Loucy (cell line): ENCODE measurements around the gene CD109.

Experiments used
- H2AFZ ChIP-seq: fragments of 200-600 bp; sonication (generic); 2 replicates; pipeline ENCODE4 v1.6.0; 2016; ENCODE audit warnings: antibody characterized with exemption, mild to moderate bottlenecking, low read length, moderate library complexity
- H3F3A ChIP-seq: fragments of 200-600 bp; 2 replicates; pipeline ENCODE4 v1.6.0; 2016; ENCODE audit warnings: antibody characterized with exemption, low read depth, mild to moderate bottlenecking
- H3K27me3 ChIP-seq: fragments of 200-600 bp; sonication (generic); 2 replicates; pipeline ENCODE4 v1.6.1; 2014; ENCODE audit warnings: low read length, mild to moderate bottlenecking; ENCODE audit not compliant: insufficient read depth, poor library complexity, severe bottlenecking
- H3K36me3 ChIP-seq: fragments of 200-600 bp; sonication (generic); 2 replicates; pipeline ENCODE4 v1.6.1; 2016; ENCODE audit warnings: low read length; ENCODE audit not compliant: insufficient read depth
- H3K4me1 ChIP-seq: fragments of 200-600 bp; sonication (generic); 2 replicates; pipeline ENCODE4 v1.5.1; 2014; ENCODE audit warnings: low read length, mild to moderate bottlenecking; ENCODE audit not compliant: insufficient read depth, poor library complexity, severe bottlenecking
- H3K4me2 ChIP-seq: fragments of 200-600 bp; sonication (generic); 2 replicates; pipeline ENCODE4 v1.6.0; 2014; ENCODE audit warnings: antibody characterized with exemption, low read length, low read depth, mild to moderate bottlenecking; ENCODE audit not compliant: poor library complexity, severe bottlenecking
- H3K4me3 ChIP-seq: fragments of 200-600 bp; sonication (generic); 2 replicates; pipeline ENCODE4 v1.5.1; 2014; ENCODE audit warnings: low read length, mild to moderate bottlenecking, mixed read lengths; ENCODE audit not compliant: poor library complexity, severe bottlenecking
- H3K79me2 ChIP-seq: fragments of 200-600 bp; sonication (generic); 2 replicates; pipeline ENCODE4 v1.6.1; 2014; ENCODE audit warnings: low read length; ENCODE audit not compliant: insufficient read depth
- H3K9ac ChIP-seq: fragments of 200-600 bp; sonication (generic); 2 replicates; pipeline ENCODE4 v1.6.0; 2014; ENCODE audit warnings: mild to moderate bottlenecking, low read depth, low read length, moderate library complexity; ENCODE audit not compliant: poor library complexity, severe bottlenecking
- H3K9me2 ChIP-seq: fragments of 200-600 bp; sonication (generic); replicated peaks from 2 replicates; pipeline ENCODE4 v1.6.1; 2016; ENCODE audit warnings: low read depth, low read length, mixed read lengths
- H3K9me3 ChIP-seq: fragments of 200-600 bp; sonication (generic); 2 replicates; pipeline ENCODE4 v1.6.1; 2014; ENCODE audit warnings: mild to moderate bottlenecking, antibody characterized with exemption, low read length, low read depth; ENCODE audit not compliant: insufficient read depth
- H4K20me1 ChIP-seq: fragments of 200-600 bp; sonication (generic); 2 replicates; pipeline ENCODE4 v1.6.0; 2014; ENCODE audit warnings: antibody characterized with exemption, low read length, mild to moderate bottlenecking; ENCODE audit not compliant: insufficient read depth, poor library complexity, severe bottlenecking
- CTCF ChIP-seq: fragments of 200-600 bp; sonication (generic); conservative IDR thresholded peaks from 2 replicates; pipeline ENCODE4 v1.5.1; 2014; ENCODE audit warnings: mild to moderate bottlenecking, antibody characterized with exemption, low read length
- EZH2phosphoT487 ChIP-seq: fragments of 200-600 bp; IDR thresholded peaks from 2 replicates; pipeline ENCODE4 v1.6.1; 2018; ENCODE audit warnings: antibody characterized with exemption, mild to moderate bottlenecking, moderate library complexity, borderline replicate concordance

Gene CD109

DNA sequence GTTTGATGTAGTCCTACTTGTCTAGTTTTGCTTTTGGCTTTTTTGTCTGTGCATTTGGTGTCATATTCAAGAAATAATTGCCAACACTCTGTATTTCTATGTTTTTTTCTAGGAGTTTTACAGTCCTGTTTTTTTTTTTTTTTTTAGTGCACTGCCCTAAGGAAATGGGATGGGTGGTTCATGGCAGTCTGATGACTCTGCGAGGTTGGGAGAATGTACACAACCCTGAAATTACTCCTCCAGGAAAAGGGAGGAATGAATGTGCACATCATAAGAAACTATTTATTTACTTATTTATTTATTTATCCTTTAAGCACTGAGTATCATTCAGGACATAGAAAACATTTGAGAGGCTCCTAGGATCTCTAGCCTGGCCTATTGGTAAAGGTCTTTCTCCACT lies 27.0 kb upstream of the CD109 start:
- TF ChIP-seq EZH2phosphoT487 (no peak), CTCF (no peak)
- no peak overlapping the region for H3K4me3 ChIP-seq
- no peaks in the 10 kb centered on the region for H3K9me3 ChIP-seq
- H3K79me2 ChIP-seq, result no peaks in the 10 kb centered on the region
- H3K9me2 ChIP-seq, result no peaks in the 10 kb centered on the region
- no peaks in the 10 kb centered on the region for H4K20me1 ChIP-seq
- no peak overlapping the region for H3K4me2 ChIP-seq
- H3K4me1 ChIP-seq, result peaks cover 8% of the 10 kb centered on the region
- no peaks in the 10 kb centered on the region for H3F3A ChIP-seq
- H3K27me3 ChIP-seq, result no peaks in the 10 kb centered on the region
- no peaks in the 10 kb centered on the region for H3K36me3 ChIP-seq
- H3K9ac ChIP-seq, result no peak overlapping the region
- H2AFZ ChIP-seq, result no peak overlapping the region

DNA sequence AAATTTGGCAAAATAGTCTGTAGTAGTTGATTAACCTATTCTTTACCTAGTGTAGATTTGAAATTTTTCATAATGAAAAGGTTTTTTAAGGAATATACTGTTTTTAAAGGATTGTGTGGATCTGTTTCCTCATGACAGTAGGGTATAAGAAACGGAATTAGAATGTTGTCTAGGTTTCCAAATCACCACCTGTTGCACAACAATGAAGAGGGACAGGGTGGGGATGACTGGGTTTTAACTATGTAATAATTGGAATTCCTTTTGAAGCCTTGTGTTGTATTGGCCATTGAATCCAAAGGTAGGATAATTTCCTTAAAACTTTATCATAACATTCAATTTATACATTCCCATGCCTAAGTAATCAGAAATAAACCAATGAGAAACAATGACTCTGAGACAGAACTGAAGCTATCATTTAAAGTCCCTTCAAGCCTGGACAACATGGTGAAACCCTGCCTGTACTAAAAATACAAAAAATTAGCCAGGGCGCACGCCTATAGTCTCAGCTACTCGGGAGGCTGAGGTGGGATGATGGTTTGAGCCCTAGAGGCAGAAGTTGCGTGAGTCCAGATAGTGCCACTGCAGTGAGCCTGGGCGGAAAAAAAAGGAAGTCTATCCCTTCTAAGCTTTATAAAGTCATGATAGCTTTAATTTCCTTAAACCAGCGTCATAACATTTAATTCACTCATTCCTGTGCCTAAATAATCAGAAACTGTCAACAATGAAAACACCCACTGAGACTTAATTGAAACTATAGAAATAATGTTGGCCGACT lies 23.9 kb upstream of the CD109 start:
- H3K4me2 ChIP-seq, result no peak overlapping the region
- H3K9me2 ChIP-seq, result no peaks in the 10 kb centered on the region
- H3K9me3 ChIP-seq, result no peaks in the 10 kb centered on the region
- H3K4me3 ChIP-seq, result no peak overlapping the region
- H3K79me2 ChIP-seq, result no peaks in the 10 kb centered on the region
- TF ChIP-seq CTCF, result no peak
- no peak for TF ChIP-seq EZH2phosphoT487
- H3F3A ChIP-seq, result no peaks in the 10 kb centered on the region
- H3K36me3 ChIP-seq, result no peaks in the 10 kb centered on the region
- H4K20me1 ChIP-seq, result no peaks in the 10 kb centered on the region
- no peak overlapping the region for H2AFZ ChIP-seq
- H3K9ac ChIP-seq, result no peak overlapping the region
- no peaks in the 10 kb centered on the region for H3K4me1 ChIP-seq
- no peaks in the 10 kb centered on the region for H3K27me3 ChIP-seq

DNA sequence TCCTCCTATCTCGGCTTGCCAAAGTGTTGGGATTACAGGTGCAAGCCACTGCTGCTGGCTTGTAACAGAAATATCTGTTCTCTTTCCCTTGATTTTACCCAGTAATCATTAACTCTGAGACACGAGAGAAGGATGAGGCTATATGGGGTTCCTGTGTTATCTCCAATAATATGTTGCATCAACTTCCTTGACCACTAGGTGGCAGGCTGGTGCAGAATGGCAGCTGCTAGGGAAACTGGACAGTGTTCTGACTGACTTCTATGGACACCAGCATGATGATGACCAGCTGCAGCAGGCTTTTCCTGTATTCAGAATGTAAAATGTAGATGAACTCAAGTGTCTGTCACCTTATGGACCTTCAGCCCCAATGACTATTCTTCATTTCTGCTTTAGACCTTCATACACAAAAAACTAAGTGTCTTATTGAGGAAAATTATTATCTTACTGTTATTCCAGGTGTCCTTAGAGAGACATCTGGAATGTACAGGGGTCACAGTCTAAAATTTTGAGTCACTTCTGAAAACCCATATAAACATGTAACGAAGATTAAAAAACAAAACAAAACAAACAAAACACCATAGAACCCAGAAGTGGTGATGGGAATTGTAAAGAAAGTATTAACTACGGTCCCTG lies 20.4 kb upstream of the CD109 start:
- no peak overlapping the region for H3K9ac ChIP-seq
- H3K79me2 ChIP-seq, result no peaks in the 10 kb centered on the region
- H3K36me3 ChIP-seq, result no peaks in the 10 kb centered on the region
- H3K4me3 ChIP-seq, result no peak overlapping the region
- no peak overlapping the region for H2AFZ ChIP-seq
- no peaks in the 10 kb centered on the region for H3K27me3 ChIP-seq
- H3K9me3 ChIP-seq, result no peaks in the 10 kb centered on the region
- no peaks in the 10 kb centered on the region for H3F3A ChIP-seq
- H3K9me2 ChIP-seq, result no peaks in the 10 kb centered on the region
- TF ChIP-seq EZH2phosphoT487 (no peak), CTCF (peak; percentile 96)
- H3K4me1 ChIP-seq, result peaks cover 4% of the 10 kb centered on the region
- no peaks in the 10 kb centered on the region for H4K20me1 ChIP-seq
- no peak overlapping the region for H3K4me2 ChIP-seq
